Measurements from ENCODE around the gene TMEM204.

The TMEM204 gene

DNA sequence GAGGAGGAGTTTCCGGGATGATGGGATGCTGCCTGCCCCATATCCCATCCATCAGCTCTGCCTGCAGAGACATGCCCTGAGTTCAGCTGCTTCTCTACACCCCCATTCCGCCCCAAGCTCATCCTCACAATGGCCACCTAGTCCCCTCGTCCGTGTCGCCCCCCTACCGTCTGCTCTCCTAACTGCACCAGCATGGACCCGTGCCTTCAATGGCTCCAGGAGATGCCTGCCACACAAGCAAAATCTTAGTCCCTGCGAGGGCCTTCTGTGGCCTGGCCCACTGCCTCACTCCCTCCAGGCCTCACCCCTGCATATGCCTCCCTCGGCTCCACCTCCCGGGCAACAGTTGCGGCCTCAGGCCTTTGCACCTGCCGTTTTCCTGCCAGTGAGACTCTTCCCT lies 42.1 kb upstream of the TMEM204 start:
- TF ChIP-seq, protein P1, sequence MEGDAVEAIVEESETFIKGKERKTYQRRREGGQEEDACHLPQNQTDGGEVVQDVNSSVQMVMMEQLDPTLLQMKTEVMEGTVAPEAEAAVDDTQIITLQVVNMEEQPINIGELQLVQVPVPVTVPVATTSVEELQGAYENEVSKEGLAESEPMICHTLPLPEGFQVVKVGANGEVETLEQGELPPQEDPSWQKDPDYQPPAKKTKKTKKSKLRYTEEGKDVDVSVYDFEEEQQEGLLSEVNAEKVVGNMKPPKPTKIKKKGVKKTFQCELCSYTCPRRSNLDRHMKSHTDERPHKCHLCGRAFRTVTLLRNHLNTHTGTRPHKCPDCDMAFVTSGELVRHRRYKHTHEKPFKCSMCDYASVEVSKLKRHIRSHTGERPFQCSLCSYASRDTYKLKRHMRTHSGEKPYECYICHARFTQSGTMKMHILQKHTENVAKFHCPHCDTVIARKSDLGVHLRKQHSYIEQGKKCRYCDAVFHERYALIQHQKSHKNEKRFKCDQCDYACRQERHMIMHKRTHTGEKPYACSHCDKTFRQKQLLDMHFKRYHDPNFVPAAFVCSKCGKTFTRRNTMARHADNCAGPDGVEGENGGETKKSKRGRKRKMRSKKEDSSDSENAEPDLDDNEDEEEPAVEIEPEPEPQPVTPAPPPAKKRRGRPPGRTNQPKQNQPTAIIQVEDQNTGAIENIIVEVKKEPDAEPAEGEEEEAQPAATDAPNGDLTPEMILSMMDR (IDR thresholded peaks at IDR 0.05) = no peak

- TF ChIP-seq, protein P1 (IDR thresholded peaks at IDR 0.05) = no peak
Observed at GRCh38 chr16:1492082-1492922, 41.2 kb upstream of the TMEM204 start.

DNA sequence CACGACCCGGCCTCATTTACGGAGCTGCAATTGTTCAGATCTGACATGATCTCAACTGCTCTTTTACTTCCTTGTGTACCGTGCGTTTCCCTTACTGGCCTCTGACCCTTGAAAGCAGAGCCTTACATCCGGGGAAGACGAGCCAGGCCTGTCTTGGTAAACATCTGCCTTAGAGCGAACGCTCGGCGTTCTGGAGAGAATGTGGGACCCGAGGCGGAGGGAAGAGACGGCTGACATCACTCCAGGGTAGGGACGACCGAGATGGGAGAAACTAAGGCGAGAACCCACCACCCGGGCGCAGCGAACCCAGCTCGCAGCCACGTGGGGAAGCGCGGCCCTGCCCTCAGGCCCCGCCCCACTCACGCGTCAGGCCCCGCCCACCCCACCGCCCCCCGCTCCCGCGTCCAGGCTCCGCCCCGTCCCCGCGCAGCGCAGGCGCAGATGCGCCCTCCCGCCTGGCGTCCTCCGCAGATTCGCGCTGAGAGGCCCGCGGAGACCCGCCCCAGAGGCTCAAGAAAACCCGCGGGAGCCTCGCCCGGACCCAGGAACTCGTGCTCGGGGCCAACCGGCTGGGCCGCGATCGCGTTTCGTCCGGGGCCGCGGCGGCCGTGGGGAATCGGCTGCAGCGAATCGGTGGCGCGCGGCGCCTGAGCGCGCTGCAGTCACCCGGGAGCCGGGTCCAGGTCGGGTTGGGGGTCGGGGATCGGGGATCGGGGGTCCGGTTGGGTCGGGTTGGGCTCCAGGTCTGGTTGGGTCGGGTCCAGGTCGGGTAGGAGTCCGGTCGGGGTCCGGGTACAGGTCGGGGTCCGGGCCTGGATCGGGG lies 40.3 kb upstream of the TMEM204 start, which contains the start of gene TELO2:
Gene TELO2, plus strand, starts transcription at position 438 of the 823 bp plus-strand sequence. CDS start 922 bp downstream, outside the sequence.
- TF ChIP-seq, protein P1 (IDR thresholded peaks at IDR 0.05) = no peak

- TF ChIP-seq, protein P1 (IDR thresholded peaks at IDR 0.05) = no peak
Observed at GRCh38 chr16:1493746-1494094, 39.7 kb upstream of the TMEM204 start.

- TF ChIP-seq, protein P1 (IDR thresholded peaks at IDR 0.05) = peak; percentile 71
Observed at GRCh38 chr16:1494129-1494640, 39.3 kb upstream of the TMEM204 start.

- TF ChIP-seq, protein P1 (IDR thresholded peaks at IDR 0.05) = no peak
Observed at GRCh38 chr16:1494711-1495110, 38.8 kb upstream of the TMEM204 start.

GRCh38 chr16:1495211-1495888 lies 38.1 kb upstream of the TMEM204 start:
- TF ChIP-seq, protein P1 (IDR thresholded peaks at IDR 0.05) = no peak
